ENCODE data around the gene PTPRK. TPM values are rescaled to one million over a fixed set of nuclear protein-coding genes. Genes with fewer than 3 reads are reported as not detected.

Gene PTPRK
- total RNA-seq, 5 donors from 2014 or later (not counting 1 experiment from before 2014, with no cell fraction given): 2.1 to 11.1 (median 7.3) TPM

DNA sequence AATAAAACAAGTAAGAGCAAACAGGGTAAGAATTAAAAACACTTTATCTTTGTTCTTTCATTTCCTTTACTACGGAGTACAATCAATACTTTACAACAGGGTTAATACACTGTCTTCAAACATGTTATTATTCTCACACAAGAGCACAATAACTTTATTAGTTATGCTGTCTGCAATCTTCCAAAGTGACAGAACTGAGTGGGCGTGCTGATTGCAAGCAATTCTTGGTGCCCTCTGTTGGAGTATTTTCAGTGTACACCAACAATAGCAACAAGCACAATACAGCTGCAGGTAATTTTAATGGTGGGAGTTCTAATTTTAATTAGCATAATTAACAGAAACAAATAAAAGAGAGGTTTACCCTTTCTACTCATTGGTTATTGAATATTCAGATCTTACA, 33.9 kb upstream of the PTPRK start:
- DNase-seq (no peak), ATAC-seq (replicated peaks in 1 of 4) (no peak)
- POLR2A ChIA-PET: no interaction called here
- Mint-ChIP-seq H3K36me3 (no peaks in the 10 kb centered on the region), H3K27ac (no peak overlapping the region), H3K4me3 (no peak overlapping the region), H3K4me1 (no peaks in the 10 kb centered on the region), H3K27me3 (peaks cover 9 to 11% of the 10 kb centered on the region in 2 donors), H3K9me3 (no peaks in the 10 kb centered on the region)
- Histone ChIP-seq H3K27me3 (replicated peaks in 1 of 2; ENCODE audit: control insufficient read depth in 2 of 2, extremely low read depth in 1 of 2, insufficient read depth in 2 of 2, low read length in 1 of 2) (peaks cover 0 to 1% of the 10 kb centered on the region in 2 experiments), H3K36me3 (ENCODE audit: control insufficient read depth in 2 of 2, extremely low read depth in 1 of 2, insufficient read depth in 1 of 2, low read length in 1 of 2) (no peaks in the 10 kb centered on the region), H3K4me1 (ENCODE audit: control insufficient read depth in 1 of 2, extremely low read depth in 1 of 2, insufficient read depth in 2 of 2, low read length in 2 of 2) (no peaks in the 10 kb centered on the region), H3K9me3 (no peaks in the 10 kb centered on the region), H3K27ac (ENCODE audit: low read length) (no peak overlapping the region), H3K4me3 (ENCODE audit: control insufficient read depth in 1 of 2, extremely low read depth in 1 of 2, low read length in 1 of 2) (no peak overlapping the region)
- whole genome bisulfite sequencing (ENCODE audit: insufficient coverage): no CpG with 5 or more reads among the region's 2 CpGs
- CTCF ChIA-PET: no interaction called here

DNA sequence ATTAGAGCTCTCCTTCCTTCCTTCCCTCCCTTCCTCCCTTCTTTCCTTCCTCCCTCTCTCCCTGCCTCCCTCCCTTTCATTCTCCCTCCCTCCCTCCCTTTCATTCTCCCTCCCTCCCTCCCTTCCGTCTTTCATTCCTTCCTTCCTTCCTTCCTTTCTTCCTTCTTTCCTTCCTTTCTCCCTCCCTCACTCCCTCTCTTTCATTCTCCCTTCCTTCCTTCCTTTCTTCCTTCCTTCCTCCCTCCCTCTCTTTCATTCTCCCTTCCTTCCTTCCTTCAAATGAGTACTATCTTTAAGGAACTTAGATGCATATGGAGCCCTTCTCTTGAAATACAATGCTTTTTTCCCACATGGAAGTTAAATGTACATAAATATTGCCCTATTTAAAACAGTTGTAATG, 20.9 kb upstream of the PTPRK start:
- no peak for ATAC-seq (replicated peaks in 1 of 4)
- ChIA-PET CTCF (interaction anchor here in 1 of 2 donors (0.6 kb wide), 1 partner anchor 800 kb away, joined by 3 read pairs; no protein-coding TSS in a partner anchor), POLR2A (interaction anchor here in 1 of 2 donors (0.7 kb wide), 1 partner anchor 806 kb away, joined by 8 read pairs; no protein-coding TSS in a partner anchor)
- Histone ChIP-seq H3K27me3 (replicated peaks in 1 of 2; ENCODE audit: control insufficient read depth in 2 of 2, extremely low read depth in 1 of 2, insufficient read depth in 2 of 2, low read length in 1 of 2) (peaks cover 0 to 2% of the 10 kb centered on the region in 2 experiments), H3K27ac (ENCODE audit: low read length) (no peak overlapping the region), H3K9me3 (no peaks in the 10 kb centered on the region), H3K36me3 (ENCODE audit: control insufficient read depth in 2 of 2, extremely low read depth in 1 of 2, insufficient read depth in 1 of 2, low read length in 1 of 2) (no peaks in the 10 kb centered on the region), H3K4me3 (ENCODE audit: control insufficient read depth in 1 of 2, extremely low read depth in 1 of 2, low read length in 1 of 2) (no peak overlapping the region), H3K4me1 (ENCODE audit: control insufficient read depth in 1 of 2, extremely low read depth in 1 of 2, insufficient read depth in 2 of 2, low read length in 2 of 2) (peaks cover 0 to 2% of the 10 kb centered on the region in 2 experiments)
- DNase-seq: no peak
- no peak overlapping the region for H3K4me3 Mint-ChIP-seq
- WGBS (ENCODE audit: insufficient coverage): no CpG with 5 or more reads among the region's 1 CpG
- no peak overlapping the region for H3K27ac Mint-ChIP-seq
- peaks cover 14 to 25% of the 10 kb centered on the region in 2 donors for H3K27me3 Mint-ChIP-seq
- no peaks in the 10 kb centered on the region for H3K36me3 Mint-ChIP-seq
- no peaks in the 10 kb centered on the region for H3K4me1 Mint-ChIP-seq
- H3K9me3 Mint-ChIP-seq: peaks cover 0 to 3% (median 1%) of the 10 kb centered on the region in 3 donors

DNA sequence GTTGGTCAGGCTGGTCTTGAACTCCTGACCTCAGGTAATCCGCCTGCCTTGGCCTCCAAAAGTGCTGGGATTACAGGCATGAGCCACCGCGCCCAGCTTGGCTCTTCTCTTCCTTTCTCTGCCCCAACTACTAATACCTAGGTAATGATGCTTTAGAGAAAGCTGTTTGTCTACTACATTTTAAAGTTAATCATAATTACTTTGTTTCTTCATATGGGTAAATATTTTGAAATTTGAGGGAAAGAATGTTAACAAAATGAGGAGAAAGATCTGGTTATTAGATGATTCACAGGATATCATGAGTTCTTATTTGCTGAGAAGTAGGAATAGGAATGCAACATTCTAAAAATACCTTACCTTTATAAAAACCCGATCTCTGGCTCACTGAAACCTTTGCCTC, 18.4 kb upstream of the PTPRK start:
- Histone ChIP-seq H3K4me3 (ENCODE audit: control insufficient read depth in 1 of 2, extremely low read depth in 1 of 2, low read length in 1 of 2) (no peak overlapping the region), H3K36me3 (ENCODE audit: control insufficient read depth in 2 of 2, extremely low read depth in 1 of 2, insufficient read depth in 1 of 2, low read length in 1 of 2) (no peaks in the 10 kb centered on the region), H3K27me3 (replicated peaks in 1 of 2; ENCODE audit: control insufficient read depth in 2 of 2, extremely low read depth in 1 of 2, insufficient read depth in 2 of 2, low read length in 1 of 2) (no peaks in the 10 kb centered on the region), H3K4me1 (ENCODE audit: control insufficient read depth in 1 of 2, extremely low read depth in 1 of 2, insufficient read depth in 2 of 2, low read length in 2 of 2) (peaks cover 0 to 2% of the 10 kb centered on the region in 2 experiments), H3K9me3 (no peaks in the 10 kb centered on the region), H3K27ac (ENCODE audit: low read length) (no peak overlapping the region)
- DNase-seq (no peak), ATAC-seq (replicated peaks in 1 of 4) (no peak)
- Mint-ChIP-seq H3K36me3 (no peaks in the 10 kb centered on the region), H3K27me3 (peaks cover 16 to 32% of the 10 kb centered on the region in 2 donors), H3K27ac (no peak overlapping the region), H3K4me3 (no peak overlapping the region), H3K9me3 (no peaks in the 10 kb centered on the region), H3K4me1 (no peaks in the 10 kb centered on the region)
- no CpG with 5 or more reads among the region's 4 CpGs for WGBS (ENCODE audit: insufficient coverage)
- ChIA-PET POLR2A (interaction anchor here in 1 of 2 donors (0.7 kb wide), 1 partner anchor 814 kb away, joined by 8 read pairs; no protein-coding TSS in a partner anchor), CTCF (no interaction called here)

DNA sequence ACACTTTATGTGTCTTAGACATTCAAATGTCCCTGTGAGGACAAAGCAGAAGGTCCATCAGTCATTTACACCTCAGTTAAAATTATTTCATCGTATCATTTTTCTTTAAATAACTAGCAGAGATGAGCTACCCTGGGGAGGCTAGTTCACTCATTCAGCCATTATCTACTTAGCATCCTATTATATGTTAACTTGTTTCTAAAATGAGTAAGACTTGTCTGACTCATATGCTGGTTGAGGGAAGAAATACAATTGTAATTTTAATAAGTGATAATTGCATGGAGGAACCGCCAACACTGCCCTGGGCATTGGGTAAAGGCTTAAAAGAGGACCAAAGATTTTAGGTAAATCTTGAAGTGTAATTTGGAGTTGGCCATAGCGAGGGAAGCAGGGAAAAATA, 12.4 kb upstream of the PTPRK start:
- Histone ChIP-seq H3K27ac (ENCODE audit: low read length) (no peak overlapping the region), H3K4me3 (ENCODE audit: control insufficient read depth in 1 of 2, extremely low read depth in 1 of 2, low read length in 1 of 2) (no peak overlapping the region), H3K4me1 (ENCODE audit: control insufficient read depth in 1 of 2, extremely low read depth in 1 of 2, insufficient read depth in 2 of 2, low read length in 2 of 2) (peaks cover 0 to 2% of the 10 kb centered on the region in 2 experiments), H3K36me3 (ENCODE audit: control insufficient read depth in 2 of 2, extremely low read depth in 1 of 2, insufficient read depth in 1 of 2, low read length in 1 of 2) (no peaks in the 10 kb centered on the region), H3K27me3 (replicated peaks in 1 of 2; ENCODE audit: control insufficient read depth in 2 of 2, extremely low read depth in 1 of 2, insufficient read depth in 2 of 2, low read length in 1 of 2) (no peaks in the 10 kb centered on the region), H3K9me3 (no peaks in the 10 kb centered on the region)
- DNase-seq: no peak
- H3K9me3 Mint-ChIP-seq: no peaks in the 10 kb centered on the region
- no peak overlapping the region for H3K27ac Mint-ChIP-seq
- 90% methylated on average over 2 of the region's 3 CpGs for WGBS (ENCODE audit: insufficient coverage)
- H3K4me3 Mint-ChIP-seq: no peak overlapping the region
- H3K4me1 Mint-ChIP-seq: no peaks in the 10 kb centered on the region
- H3K27me3 Mint-ChIP-seq: peaks cover 14 to 22% of the 10 kb centered on the region in 2 donors
- ChIA-PET POLR2A (interaction anchor here in 1 of 2 donors (0.6 kb wide), 1 partner anchor 94 kb away, joined by 4 read pairs; no protein-coding TSS in a partner anchor), CTCF (interaction anchor here in 1 of 2 donors (0.6 kb wide), 1 partner anchor 202 kb away, joined by 3 read pairs; no protein-coding TSS in a partner anchor)
- no peak for ATAC-seq (replicated peaks in 1 of 4)
- H3K36me3 Mint-ChIP-seq: no peaks in the 10 kb centered on the region

DNA sequence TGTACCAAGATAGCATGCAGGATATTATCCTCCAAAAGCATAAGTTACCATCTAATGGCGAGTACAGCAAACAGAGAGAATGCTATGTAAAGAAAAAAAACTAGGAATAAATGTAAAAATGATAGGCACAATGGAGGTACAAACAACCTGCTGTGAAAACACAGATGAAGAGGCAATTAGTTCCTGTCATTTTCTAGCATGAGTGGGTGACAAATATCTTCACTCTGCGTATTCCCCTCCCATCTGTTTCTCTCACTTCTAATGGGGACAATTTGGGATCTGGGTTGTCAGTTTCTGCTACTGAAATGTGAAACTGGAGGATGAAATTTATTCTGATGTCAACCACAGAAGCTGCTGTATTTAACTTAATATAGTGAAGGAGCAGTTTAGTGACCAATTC, 11.7 kb upstream of the PTPRK start:
- no peaks in the 10 kb centered on the region for H3K9me3 ChIP-seq
- CTCF ChIA-PET: no interaction called here
- ATAC-seq (replicated peaks in 1 of 4) (no peak), DNase-seq (no peak)
- H3K4me3 ChIP-seq (ENCODE audit: control insufficient read depth in 1 of 2, extremely low read depth in 1 of 2, low read length in 1 of 2): no peak overlapping the region
- Mint-ChIP-seq H3K9me3 (no peaks in the 10 kb centered on the region), H3K4me1 (no peaks in the 10 kb centered on the region), H3K27ac (no peak overlapping the region), H3K36me3 (no peaks in the 10 kb centered on the region), H3K4me3 (no peak overlapping the region), H3K27me3 (peaks cover 14 to 22% of the 10 kb centered on the region in 2 donors)
- H3K27me3 ChIP-seq (replicated peaks in 1 of 2; ENCODE audit: control insufficient read depth in 2 of 2, extremely low read depth in 1 of 2, insufficient read depth in 2 of 2, low read length in 1 of 2): no peaks in the 10 kb centered on the region
- H3K36me3 ChIP-seq (ENCODE audit: control insufficient read depth in 2 of 2, extremely low read depth in 1 of 2, insufficient read depth in 1 of 2, low read length in 1 of 2): no peaks in the 10 kb centered on the region
- WGBS (ENCODE audit: insufficient coverage): no CpG with 5 or more reads among the region's 2 CpGs
- POLR2A ChIA-PET: no interaction called here
- no peaks in the 10 kb centered on the region for H3K4me1 ChIP-seq (ENCODE audit: control insufficient read depth in 1 of 2, extremely low read depth in 1 of 2, insufficient read depth in 2 of 2, low read length in 2 of 2)
- no peak overlapping the region for H3K27ac ChIP-seq (ENCODE audit: low read length)

DNA sequence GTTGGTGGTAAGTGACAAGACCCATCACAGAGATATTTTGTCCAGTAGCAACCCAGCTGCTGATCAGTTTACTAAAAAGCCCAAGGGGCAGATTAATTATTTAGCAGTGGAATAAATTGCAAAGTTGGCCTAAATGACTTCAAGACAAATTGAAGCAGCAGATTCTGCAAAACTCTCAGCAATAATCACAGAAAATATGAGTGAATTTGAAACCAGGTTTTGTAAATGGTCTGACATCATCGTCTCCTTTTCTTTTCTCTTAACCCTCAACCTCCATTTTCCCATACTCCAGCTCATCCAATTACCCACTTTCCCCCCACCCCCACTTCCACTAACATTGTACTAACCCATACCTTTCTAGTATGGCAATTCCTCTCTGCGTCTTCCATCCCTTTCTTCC, 11.3 kb upstream of the PTPRK start:
- ATAC-seq (replicated peaks in 1 of 4): no peak
- ChIA-PET POLR2A (no interaction called here), CTCF (no interaction called here)
- Mint-ChIP-seq H3K27me3 (peaks cover 14 to 22% of the 10 kb centered on the region in 2 donors), H3K4me3 (no peak overlapping the region), H3K9me3 (no peaks in the 10 kb centered on the region), H3K4me1 (no peaks in the 10 kb centered on the region), H3K27ac (no peak overlapping the region), H3K36me3 (no peaks in the 10 kb centered on the region)
- Histone ChIP-seq H3K4me1 (ENCODE audit: control insufficient read depth in 1 of 2, extremely low read depth in 1 of 2, insufficient read depth in 2 of 2, low read length in 2 of 2) (no peaks in the 10 kb centered on the region), H3K4me3 (ENCODE audit: control insufficient read depth in 1 of 2, extremely low read depth in 1 of 2, low read length in 1 of 2) (no peak overlapping the region), H3K9me3 (no peaks in the 10 kb centered on the region), H3K36me3 (ENCODE audit: control insufficient read depth in 2 of 2, extremely low read depth in 1 of 2, insufficient read depth in 1 of 2, low read length in 1 of 2) (no peaks in the 10 kb centered on the region), H3K27ac (ENCODE audit: low read length) (no peak overlapping the region), H3K27me3 (replicated peaks in 1 of 2; ENCODE audit: control insufficient read depth in 2 of 2, extremely low read depth in 1 of 2, insufficient read depth in 2 of 2, low read length in 1 of 2) (no peaks in the 10 kb centered on the region)
- no peak for DNase-seq
- no CpG with 5 or more reads among the region's 2 CpGs for WGBS (ENCODE audit: insufficient coverage)

DNA sequence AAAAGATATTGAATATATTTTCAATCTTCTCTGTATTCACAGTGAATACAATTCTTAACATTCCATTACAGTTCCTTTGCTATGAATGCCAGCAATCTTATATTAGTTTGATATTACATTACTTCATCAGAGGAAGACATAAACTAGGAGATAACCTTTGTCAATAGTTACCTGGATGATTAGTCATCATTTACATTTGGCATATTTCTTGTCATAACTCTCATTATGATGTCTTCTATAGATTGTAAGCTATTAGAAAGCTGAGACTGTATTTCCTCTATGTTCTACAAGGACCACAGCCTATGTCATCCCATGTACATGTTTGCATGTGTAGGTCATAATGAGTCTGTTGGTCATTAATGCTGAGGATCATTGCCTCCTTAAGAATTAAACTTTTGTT, 7.8 kb upstream of the PTPRK start:
- Histone ChIP-seq H3K36me3 (ENCODE audit: control insufficient read depth in 2 of 2, extremely low read depth in 1 of 2, insufficient read depth in 1 of 2, low read length in 1 of 2) (no peaks in the 10 kb centered on the region), H3K9me3 (no peaks in the 10 kb centered on the region), H3K4me3 (ENCODE audit: control insufficient read depth in 1 of 2, extremely low read depth in 1 of 2, low read length in 1 of 2) (no peak overlapping the region), H3K27me3 (replicated peaks in 1 of 2; ENCODE audit: control insufficient read depth in 2 of 2, extremely low read depth in 1 of 2, insufficient read depth in 2 of 2, low read length in 1 of 2) (no peaks in the 10 kb centered on the region), H3K4me1 (ENCODE audit: control insufficient read depth in 1 of 2, extremely low read depth in 1 of 2, insufficient read depth in 2 of 2, low read length in 2 of 2) (no peaks in the 10 kb centered on the region), H3K27ac (ENCODE audit: low read length) (no peak overlapping the region)
- Mint-ChIP-seq H3K9me3 (no peaks in the 10 kb centered on the region), H3K4me1 (no peaks in the 10 kb centered on the region), H3K27ac (no peak overlapping the region), H3K36me3 (no peaks in the 10 kb centered on the region), H3K4me3 (no peak overlapping the region), H3K27me3 (peaks cover 19 to 29% of the 10 kb centered on the region in 2 donors)
- POLR2A ChIA-PET: no interaction called here
- no peak for ATAC-seq (replicated peaks in 1 of 4)
- DNase-seq: no peak
- CTCF ChIA-PET: interaction anchor here in 1 of 2 donors (0.6 kb wide), 1 partner anchor 895 kb away, joined by 3 read pairs; no protein-coding TSS in a partner anchor
